HG03103 (cell line): ENCODE data around the gene BCL2L14.

Experiments
- ATAC-seq: cut with Tn5 transposase; IDR thresholded peaks from one replicate; pipeline ENCODE4 v1.9.1; 2021; ENCODE audit warnings: low read depth; ENCODE audit not compliant: unreplicated experiment

Gene BCL2L14

DNA sequence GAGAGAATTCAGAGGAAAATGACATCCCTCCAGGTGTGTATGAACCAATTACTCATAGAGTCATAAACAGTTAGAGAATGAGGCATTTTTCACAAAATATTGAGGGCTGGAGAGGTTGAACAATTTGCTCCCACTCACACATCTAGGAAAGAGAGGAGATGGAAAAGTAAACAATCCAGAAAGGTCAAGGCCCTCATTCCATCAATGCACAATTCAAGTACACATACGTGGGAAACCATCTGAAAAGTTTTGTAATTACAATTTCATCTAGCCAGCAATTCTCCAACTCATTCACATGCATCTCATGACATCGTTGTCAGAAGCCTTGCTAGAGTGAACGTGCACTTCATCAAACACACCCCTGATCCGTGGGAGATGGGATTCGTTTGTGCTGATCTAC lies 15.7 kb upstream of the BCL2L14 start:
- no peak for ATAC-seq

DNA sequence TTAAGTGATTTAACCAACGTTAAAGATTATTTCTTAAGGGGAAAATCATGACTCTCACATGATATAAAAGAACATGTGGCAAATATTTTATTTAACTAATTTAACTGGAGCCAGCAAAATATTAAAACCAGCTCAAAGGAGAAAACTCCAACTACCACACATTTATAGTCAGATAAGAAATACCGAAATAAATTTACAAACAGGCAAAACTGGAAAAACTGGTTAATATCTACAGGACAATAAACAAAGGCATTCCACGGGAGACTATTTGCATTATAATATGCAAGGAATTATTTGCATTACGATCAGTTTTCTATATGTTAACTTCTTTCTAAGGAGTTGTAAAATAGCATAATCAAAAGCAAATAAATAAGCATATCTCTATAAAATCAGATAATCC lies 13.8 kb upstream of the BCL2L14 start:
- no peak for ATAC-seq

GRCh38 chr12:12064596-12064995 lies 6.1 kb upstream of the BCL2L14 start:
- no peak for ATAC-seq

DNA sequence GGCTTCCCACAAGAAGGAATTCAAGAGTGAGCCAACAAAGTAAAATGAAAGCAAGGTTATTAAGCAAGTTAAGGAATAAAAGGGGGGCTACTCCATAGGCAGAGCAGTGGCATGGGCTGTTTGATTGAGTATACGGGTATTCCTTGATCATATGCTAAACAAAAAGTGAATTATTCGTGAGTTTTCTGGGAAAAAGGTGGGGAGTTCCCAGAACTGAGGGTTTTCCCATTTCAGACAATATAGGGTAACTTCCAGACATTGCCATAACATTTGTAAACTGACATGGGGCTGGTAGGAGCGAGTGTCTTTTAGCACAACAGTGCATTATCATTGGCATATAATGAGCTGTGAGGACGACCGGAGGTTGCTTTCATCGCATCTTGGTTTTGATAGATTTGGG lies 2.0 kb upstream of the BCL2L14 start:
- no peak for ATAC-seq

DNA sequence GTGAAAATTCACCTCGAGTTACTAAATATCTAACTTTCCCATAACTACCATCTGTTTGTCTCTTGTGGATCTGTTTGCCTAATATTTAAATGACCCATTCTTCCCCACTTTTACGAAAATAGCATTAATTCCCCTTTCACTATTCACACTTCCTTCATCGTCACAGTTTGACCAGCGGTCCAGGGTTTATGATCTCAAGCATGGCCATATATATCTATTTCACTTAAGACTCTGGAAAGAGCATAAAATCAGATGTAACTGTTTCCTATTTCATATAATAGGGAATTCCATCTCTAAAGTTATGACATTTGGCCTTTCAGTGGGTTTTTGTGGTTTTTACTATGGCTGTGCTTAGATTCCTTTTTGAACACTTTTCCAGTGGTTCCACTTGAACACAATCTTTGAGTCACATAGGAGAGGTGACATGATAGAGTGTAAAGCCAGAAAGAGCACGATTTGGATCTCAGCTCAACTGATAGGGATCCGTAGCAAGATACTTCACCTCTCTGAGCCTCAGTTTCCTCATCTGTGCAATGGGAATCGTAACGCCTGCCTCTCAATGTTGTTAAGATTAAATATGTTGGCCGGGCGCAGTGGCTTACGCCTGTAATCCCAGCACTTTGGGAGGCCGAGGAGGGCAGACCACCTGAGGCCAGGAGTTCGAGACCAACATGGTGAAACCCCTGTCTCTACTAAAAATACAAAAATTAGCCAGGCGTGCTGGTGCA lies 754 bp upstream of the BCL2L14 start:
- ATAC-seq: no peak

- no peak for ATAC-seq
Measured at GRCh38 chr12:12072064-12072760, 1.5 kb downstream of the BCL2L14 start.

GRCh38 chr12:12079291-12079690 lies 8.6 kb downstream of the BCL2L14 start:
- ATAC-seq: no peak

DNA sequence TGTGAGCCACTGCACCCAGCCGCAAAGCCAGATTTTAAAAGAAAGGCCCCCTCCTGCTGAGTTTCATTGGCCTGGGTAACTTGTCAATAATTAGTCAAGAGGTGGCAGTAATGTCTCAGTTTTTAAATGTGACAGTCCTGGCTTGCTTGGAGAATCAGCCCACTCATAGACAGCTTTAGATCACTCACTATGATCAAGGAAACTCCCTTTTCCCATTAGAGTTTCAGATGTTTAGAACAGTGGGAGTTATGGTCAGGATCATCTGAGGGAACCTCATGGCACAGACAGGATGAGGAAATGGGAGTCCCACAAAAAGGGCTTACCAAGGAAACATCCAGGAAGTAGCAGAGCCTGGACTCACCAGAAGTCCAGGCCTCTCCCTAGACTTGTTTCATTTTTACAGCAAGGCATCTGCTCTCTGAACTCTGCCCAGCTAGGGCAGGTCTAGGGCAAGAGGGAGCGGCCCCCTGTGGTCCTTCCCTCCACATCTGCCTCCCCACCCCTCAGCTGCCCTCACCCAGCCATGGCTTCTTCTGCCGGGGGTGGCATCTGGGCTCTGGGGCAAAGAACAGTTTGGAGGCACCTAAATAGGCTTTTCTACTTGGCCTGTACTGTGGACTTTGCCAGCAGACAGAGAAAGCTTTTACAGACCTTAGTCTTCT lies 11.2 kb downstream of the BCL2L14 start:
- ATAC-seq: peak; percentile 51

DNA sequence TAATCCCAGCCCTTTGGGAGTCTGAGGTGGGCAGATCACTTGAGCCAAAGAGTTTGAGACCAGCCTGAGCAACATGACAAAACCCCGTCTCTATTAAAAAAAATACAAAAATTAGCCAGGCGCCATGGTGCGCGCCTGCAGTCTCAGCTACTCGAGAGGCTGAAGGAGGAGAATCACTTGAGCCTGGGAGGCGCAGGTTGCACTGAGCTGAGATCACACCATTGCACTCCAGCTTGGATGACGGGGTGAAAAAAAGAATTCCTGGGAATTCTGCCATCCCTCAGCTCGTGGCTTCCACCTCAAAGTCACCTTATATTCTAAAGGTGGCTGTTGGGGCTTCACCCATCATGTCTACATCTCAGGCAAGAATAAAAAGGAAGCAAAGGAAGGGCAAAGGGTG lies 12.9 kb downstream of the BCL2L14 start:
- no peak for ATAC-seq

DNA sequence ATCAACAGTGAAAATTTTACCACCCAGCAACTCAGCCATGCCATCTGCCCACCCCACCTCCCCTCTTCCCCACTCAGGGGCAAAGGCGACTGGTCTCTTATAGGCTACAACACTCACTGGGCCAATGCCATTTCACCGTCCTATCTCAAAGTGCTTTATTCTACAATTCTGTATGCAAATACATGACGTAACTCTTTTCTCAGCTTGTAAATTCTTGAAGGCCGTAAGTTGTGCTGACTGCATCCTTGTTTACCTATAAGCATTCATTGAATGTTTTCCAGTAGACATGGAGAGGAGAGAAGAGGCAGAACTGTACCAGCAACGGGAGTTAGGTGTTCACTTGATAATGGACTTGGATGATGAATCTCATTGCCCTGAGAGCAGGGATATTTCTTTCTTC lies 15.6 kb downstream of the BCL2L14 start:
- ATAC-seq: no peak

- ATAC-seq: no peak
Measured at GRCh38 chr12:12086973-12087692, 16.4 kb downstream of the BCL2L14 start.

DNA sequence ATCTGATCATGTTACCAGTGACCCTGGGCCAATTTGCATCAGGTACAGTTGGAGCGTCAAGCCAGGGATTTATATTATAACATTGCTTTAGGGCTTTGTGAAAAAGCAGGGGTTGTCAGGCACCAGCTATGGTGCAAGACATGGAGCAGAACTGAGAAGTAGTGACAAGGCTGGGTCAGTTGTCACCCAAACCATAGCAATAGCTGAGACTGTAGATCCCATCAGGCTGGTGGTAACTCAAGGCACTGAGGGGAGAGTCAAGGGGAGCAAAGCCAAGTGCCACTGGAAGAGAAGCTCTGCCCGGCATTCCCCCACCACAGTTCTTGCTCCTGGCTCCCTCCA lies 16.9 kb downstream of the BCL2L14 start:
- no peak for ATAC-seq

DNA sequence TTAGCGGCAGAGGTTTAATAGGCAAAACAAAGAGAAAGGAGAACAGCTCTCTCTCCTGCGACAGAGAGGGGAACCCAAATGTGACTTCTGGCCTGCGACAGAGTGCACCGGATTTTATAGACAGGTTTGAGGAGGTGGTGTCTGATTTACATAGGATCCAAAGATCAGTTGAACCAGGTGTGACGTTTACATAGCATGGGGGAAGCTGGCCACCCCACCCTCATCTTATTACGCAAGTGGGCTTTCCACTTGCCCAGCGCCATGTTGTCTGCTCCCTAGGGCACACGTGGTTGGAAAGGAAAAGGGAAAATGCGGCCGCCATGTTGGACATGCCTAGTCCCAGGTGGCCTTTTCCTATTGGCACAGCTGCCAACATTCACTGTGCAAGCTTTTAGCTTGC lies 17.4 kb downstream of the BCL2L14 start:
- ATAC-seq: no peak

DNA sequence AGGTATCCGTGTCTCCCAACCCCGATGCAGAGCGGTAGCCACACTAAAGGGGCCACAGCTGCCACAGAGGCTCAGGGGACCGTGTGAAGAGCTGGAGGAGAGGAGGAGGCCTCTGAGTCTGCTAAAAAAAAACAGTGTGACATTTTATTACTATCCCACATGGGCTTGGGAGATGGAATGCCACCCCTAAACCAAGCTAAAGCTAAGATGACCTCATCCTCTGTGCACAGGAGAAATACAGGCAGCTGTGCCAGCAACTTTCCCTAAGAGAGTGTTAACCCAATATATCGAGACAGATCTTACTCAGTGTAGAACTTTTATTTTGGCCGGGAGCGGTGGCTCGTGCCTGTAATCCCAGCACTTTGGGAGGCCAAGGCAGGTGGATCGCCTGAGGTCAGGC lies 18.0 kb downstream of the BCL2L14 start:
- ATAC-seq: no peak

DNA sequence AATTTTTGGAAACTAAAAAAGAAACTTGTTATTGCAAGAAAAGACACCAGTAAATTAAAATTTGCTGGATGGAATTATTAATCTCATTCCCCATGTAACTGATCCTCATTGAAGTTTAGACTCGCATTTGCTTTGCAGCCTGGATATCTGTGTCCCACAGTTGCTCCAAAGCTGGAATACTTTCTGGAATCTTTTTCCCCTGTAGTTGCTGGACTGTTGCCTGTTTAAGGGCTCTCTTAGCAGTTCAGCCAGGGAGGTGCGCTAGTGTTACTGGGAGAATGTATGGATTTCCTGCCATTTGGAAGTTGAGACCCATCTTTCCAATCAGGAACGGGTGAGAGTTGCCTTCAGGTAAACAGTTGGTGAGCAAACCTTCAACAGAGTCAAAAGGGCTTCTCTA lies 20.3 kb downstream of the BCL2L14 start:
- no peak for ATAC-seq

DNA sequence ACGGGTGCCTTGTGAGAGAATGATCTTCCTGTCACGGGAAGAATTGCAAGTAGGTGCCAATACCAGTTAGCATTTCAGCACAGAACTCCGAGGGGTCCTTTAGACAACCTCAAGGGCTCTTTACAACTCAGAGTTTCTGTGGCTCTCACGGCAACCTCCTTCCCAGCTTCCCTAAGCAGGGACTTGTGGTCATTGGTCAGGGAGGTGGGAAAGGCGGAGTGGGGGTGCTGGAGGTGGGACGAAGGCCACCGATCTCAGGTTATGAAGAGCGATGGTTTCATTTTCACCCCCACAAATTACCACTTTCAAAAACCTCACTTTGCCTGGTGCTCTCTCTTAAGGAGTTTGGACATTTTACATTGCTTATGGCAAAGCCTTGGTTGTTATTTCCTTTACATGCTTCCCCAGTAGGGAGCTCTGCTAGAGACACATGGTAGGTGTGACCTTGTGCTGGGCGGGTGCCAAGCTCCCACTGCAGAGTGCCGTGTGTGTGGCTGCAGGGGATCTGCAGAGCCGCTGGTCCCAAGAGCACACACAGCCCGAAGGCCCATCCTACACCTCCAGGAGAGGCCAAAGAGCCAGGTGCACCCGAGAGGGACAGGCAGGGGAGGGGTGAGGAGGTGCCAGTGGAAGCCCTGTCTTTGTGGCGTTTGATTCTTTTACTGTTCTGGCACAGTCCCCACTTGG lies 21.4 kb downstream of the BCL2L14 start:
- ATAC-seq: no peak

GRCh38 chr12:12094481-12094880 lies 23.7 kb downstream of the BCL2L14 start:
- no peak for ATAC-seq

GRCh38 chr12:12095021-12095420 lies 24.3 kb downstream of the BCL2L14 start:
- no peak for ATAC-seq

GRCh38 chr12:12097891-12098690 lies 27.4 kb downstream of the BCL2L14 start:
- ATAC-seq: no peak

GRCh38 chr12:12098691-12099015 lies 27.9 kb downstream of the BCL2L14 start:
- ATAC-seq: no peak
